GM10266 (cell line): ENCODE results near the gene CD3G.

Experiments
- DNase-seq: peaks from one replicate; pipeline ENCODE4 v3.0.0; 2012; ENCODE audit errors: extremely low spot score
- TF ChIP-seq, protein P1 (sequence below): IDR thresholded peaks from 2 replicates; pipeline ENCODE4 v1.5.1; 2012; ENCODE audit warnings: mild to moderate bottlenecking, low read depth; ENCODE audit not compliant: control insufficient read depth, insufficient read depth; ENCODE audit errors: missing control alignments

Gene CD3G

DNA sequence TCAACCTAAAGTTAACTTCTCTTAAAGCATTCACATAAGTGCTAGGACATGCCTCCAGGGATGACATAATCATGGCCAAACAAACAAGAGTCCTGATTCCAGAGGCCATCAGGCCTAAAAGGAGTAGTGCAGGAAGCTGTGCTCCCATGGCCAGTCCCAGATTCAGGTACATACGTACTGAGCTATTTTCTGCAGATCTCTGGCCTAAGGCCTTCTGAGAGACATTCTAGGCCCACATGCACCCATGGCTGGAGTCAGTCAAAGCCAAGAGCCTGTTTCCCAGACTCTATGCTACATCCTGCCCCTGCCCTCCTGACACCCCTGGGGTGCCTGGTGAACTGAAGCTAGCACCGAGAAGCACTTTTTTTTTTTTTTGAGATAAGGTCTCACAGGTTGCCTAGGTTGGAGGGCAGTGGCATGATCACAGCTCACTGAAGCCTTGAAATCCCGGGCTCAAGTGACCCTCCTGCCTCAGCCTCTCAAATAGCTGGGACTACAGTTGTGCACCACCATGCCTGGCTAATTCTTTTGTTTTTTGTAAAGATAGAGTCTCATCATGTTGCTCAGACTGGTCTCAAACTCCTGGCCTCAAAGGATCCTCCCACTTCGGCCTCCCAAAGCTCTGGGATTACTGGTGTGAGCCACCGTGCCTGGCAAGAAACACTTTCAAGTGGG, 2.2 kb upstream of the CD3G start:
- TF ChIP-seq, protein P1, sequence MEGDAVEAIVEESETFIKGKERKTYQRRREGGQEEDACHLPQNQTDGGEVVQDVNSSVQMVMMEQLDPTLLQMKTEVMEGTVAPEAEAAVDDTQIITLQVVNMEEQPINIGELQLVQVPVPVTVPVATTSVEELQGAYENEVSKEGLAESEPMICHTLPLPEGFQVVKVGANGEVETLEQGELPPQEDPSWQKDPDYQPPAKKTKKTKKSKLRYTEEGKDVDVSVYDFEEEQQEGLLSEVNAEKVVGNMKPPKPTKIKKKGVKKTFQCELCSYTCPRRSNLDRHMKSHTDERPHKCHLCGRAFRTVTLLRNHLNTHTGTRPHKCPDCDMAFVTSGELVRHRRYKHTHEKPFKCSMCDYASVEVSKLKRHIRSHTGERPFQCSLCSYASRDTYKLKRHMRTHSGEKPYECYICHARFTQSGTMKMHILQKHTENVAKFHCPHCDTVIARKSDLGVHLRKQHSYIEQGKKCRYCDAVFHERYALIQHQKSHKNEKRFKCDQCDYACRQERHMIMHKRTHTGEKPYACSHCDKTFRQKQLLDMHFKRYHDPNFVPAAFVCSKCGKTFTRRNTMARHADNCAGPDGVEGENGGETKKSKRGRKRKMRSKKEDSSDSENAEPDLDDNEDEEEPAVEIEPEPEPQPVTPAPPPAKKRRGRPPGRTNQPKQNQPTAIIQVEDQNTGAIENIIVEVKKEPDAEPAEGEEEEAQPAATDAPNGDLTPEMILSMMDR: no peak

DNA sequence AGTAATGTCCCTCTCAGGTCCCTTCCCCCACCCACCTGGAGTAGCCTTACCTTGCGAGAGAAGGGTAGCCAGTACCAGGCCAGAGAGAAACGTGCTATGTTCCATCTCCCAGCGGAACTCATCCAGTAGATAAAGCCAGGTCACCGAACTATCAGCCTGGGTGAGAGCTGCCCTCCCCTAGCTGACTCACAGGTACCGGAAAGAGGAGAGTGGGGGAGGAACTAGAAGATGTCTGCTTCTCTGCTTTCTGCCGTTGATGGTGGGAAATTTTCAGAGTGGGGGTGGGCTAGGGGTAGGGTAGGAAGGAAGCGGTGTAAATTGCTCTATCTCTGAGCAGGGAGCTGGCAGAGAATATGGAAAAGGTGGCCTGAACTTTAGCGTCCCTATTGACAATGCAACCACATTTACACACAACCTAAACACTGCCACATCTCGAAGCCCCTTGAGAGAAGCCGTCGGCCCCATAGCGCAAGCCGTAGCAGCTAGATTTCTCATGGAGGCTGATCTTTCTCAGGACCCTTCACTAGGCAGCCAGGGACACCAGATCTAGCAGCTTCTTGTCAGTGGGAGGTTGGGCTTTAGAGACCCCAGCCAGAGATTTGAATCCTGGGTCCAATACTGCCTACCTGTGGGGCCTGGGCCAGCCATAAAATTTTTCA, 1.5 kb upstream of the CD3G start, which contains the start of gene CD3D:
Gene CD3D, minus strand, starts transcription at position 203 of the 659 bp plus-strand sequence. Its CDS starts 98 bp downstream, at position 105.
- TF ChIP-seq, protein P1: no peak
- no peak for DNase-seq

More for the DNA sequence above, 2.2 kb upstream of the CD3G start:
- no peak for DNase-seq

- no peak for DNase-seq
- TF ChIP-seq, protein P1: no peak
Measured at GRCh38 chr11:118343248-118343647, 896 bp upstream of the CD3G start.

GRCh38 chr11:118349475-118349874, 5.3 kb downstream of the CD3G start:
- no peak for DNase-seq
- TF ChIP-seq, protein P1: no peak

DNA sequence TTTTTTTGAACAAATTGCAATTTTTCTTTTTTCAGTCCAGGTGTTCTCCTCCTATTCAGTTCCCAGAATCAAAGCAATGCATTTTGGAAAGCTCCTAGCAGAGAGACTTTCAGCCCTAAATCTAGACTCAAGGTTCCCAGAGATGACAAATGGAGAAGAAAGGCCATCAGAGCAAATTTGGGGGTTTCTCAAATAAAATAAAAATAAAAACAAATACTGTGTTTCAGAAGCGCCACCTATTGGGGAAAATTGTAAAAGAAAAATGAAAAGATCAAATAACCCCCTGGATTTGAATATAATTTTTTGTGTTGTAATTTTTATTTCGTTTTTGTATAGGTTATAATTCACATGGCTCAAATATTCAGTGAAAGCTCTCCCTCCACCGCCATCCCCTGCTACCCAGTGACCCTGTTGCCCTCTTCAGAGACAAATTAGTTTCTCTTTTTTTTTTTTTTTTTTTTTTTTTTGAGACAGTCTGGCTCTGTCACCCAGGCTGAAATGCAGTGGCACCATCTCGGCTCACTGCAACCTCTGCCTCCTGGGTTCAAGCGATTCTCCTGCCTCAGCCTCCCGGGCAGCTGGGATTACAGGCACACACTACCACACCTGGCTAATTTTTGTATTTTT, 9.1 kb downstream of the CD3G start:
- DNase-seq: no peak
- TF ChIP-seq, protein P1: peak; percentile 43

DNA sequence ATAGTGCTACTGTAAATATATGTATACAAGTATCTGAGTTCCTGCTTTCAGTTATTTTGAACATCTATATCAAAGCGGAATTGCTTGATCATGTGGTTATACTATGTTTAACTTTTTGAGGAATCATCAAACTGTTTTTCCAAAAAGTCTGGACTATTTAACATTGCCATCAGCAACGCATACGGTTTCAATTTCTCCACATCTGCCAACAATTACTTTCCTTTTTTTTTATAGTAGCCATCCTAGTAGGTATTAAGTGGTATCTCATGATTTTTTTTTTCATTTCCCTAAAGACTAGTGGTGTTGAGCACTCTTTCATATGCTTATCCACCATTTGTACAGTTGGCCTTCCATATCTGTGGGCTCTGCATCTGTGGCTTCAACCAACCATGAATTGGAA, 13.9 kb downstream of the CD3G start:
- TF ChIP-seq, protein P1: no peak
- no peak for DNase-seq
